SK-N-MC (cell line): ENCODE data around the gene BATF2.

Source experiments
- EZH2 ChIP-seq: fragments of 200-600 bp; sonication (generic); IDR thresholded peaks from one replicate; pipeline ENCODE4 v1.6.1; 2017; ENCODE audit warnings: antibody characterized with exemption
- POLR2AphosphoS5 ChIP-seq: IDR thresholded peaks from 2 replicates; pipeline ENCODE4 v1.6.1; 2012; ENCODE audit warnings: mild to moderate bottlenecking, low read depth, low read length, borderline replicate concordance

GRCh38 chr11:65021003-65021402 lies 24.2 kb upstream of the BATF2 start:
- TF ChIP-seq EZH2 (no peak), POLR2AphosphoS5 (no peak)
